Mammary epithelial cell (primary cell): ENCODE results near the gene CHST9.

Experiments
- EZH2 ChIP-seq: IDR thresholded peaks from 2 replicates; pipeline ENCODE4 v1.6.1; 2012; ENCODE audit warnings: low read length, inconsistent platforms, borderline replicate concordance
- TF ChIP-seq, protein P1 (sequence below), 2 donors: IDR thresholded peaks in 1 of 2; conservative IDR thresholded peaks in 1 of 2; 2 replicates each; pipeline ENCODE4 v1.5.1; 2011 to 2012; ENCODE audit warnings: inconsistent platforms in 2 of 2, low read length in 2 of 2, mild to moderate bottlenecking in 2 of 2, control low read depth in 1 of 2, low read depth in 1 of 2; ENCODE audit not compliant: insufficient read depth in 1 of 2; ENCODE audit errors: extremely low read depth in 1 of 2

DNA sequence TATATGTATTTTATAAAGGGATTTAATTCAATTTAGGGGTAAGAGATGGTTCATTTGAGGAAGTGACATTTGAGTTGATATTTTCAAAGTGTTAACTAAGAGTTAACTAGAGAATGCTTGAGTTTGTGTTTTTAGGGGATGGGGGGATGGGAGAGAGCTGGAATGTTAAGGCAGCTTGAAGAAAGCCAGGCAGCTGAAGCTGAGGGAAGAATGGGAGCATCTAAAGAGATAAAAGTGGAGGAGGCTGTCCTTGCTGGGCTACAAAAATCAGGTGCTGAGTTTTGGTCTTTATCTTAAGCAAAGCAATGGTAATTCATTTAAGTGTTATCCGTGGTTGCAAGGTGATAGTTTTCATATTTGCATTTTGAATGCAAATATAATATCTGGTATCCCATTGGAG, 9.2 kb downstream of the CHST9 start:
- TF ChIP-seq, protein P1, sequence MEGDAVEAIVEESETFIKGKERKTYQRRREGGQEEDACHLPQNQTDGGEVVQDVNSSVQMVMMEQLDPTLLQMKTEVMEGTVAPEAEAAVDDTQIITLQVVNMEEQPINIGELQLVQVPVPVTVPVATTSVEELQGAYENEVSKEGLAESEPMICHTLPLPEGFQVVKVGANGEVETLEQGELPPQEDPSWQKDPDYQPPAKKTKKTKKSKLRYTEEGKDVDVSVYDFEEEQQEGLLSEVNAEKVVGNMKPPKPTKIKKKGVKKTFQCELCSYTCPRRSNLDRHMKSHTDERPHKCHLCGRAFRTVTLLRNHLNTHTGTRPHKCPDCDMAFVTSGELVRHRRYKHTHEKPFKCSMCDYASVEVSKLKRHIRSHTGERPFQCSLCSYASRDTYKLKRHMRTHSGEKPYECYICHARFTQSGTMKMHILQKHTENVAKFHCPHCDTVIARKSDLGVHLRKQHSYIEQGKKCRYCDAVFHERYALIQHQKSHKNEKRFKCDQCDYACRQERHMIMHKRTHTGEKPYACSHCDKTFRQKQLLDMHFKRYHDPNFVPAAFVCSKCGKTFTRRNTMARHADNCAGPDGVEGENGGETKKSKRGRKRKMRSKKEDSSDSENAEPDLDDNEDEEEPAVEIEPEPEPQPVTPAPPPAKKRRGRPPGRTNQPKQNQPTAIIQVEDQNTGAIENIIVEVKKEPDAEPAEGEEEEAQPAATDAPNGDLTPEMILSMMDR (conservative IDR thresholded peaks at IDR 0.05 in 1 of 2, IDR thresholded peaks at IDR 0.05 in 1 of 2; ENCODE audit: extremely low read depth in 1 of 2, insufficient read depth in 1 of 2, low read depth in 1 of 2, low read length in 2 of 2): no peak
- no peak for TF ChIP-seq EZH2
